Astrocyte (in vitro differentiated cells and primary cell): ENCODE results near the gene CYP2U1. TPM values are rescaled to one million over a fixed set of nuclear protein-coding genes. Genes with fewer than 3 reads are reported as not detected.
"Not testable (repeated sequence)": the region's sequence is repeated elsewhere in the genome, so short reads cannot be mapped to it uniquely, and the experiment has no call there.

Experiments
- DNase-seq: peaks from one replicate; pipeline ENCODE4 v3.0.0-alpha.2; 2010; ENCODE audit warnings: low read depth
- FAIRE-seq: peaks from 2 replicates; lab custom pipeline; 2011; peaks lifted over from hg19 to GRCh38; lab: Jason Lieb, UNC
- H2AFZ ChIP-seq: 2 replicates; pipeline ENCODE4 v1.6.0; 2012; ENCODE audit warnings: low read depth, low read length, inconsistent platforms
- H3K27ac ChIP-seq: 2 replicates; pipeline ENCODE4 v1.5.1; 2011; ENCODE audit warnings: low read depth, low read length, inconsistent platforms
- H3K27me3 ChIP-seq: 2 replicates; pipeline ENCODE4 v1.6.0; 2011; ENCODE audit warnings: low read length, inconsistent platforms; ENCODE audit not compliant: insufficient read depth
- H3K36me3 ChIP-seq: 2 replicates; pipeline ENCODE4 v1.5.1; 2011; ENCODE audit warnings: low read length, inconsistent platforms; ENCODE audit not compliant: insufficient read depth
- H3K4me1 ChIP-seq: 2 replicates; pipeline ENCODE4 v1.5.1; 2011; ENCODE audit warnings: low read length, inconsistent platforms; ENCODE audit not compliant: insufficient read depth
- H3K4me2 ChIP-seq: 2 replicates; pipeline ENCODE4 v1.6.0; 2012; ENCODE audit warnings: low read length, inconsistent platforms
- H3K4me3 ChIP-seq: 2 replicates; pipeline ENCODE4 v1.5.1; 2011; ENCODE audit warnings: low read depth, mild to moderate bottlenecking, low read length, inconsistent platforms; ENCODE audit not compliant: insufficient read depth
- H3K79me2 ChIP-seq: 2 replicates; pipeline ENCODE4 v1.6.0; 2012; ENCODE audit warnings: mild to moderate bottlenecking, low read length, inconsistent platforms; ENCODE audit not compliant: insufficient read depth
- H3K9ac ChIP-seq: 2 replicates; pipeline ENCODE4 v1.6.0; 2012; ENCODE audit warnings: mild to moderate bottlenecking, low read length, inconsistent platforms
- H3K9me3 ChIP-seq: 2 replicates; pipeline ENCODE4 v1.5.1; 2012; ENCODE audit warnings: low read depth, mild to moderate bottlenecking, low read length, inconsistent platforms; ENCODE audit not compliant: insufficient read depth
- H4K20me1 ChIP-seq: 2 replicates; pipeline ENCODE4 v1.6.0; 2012; ENCODE audit warnings: low read length, inconsistent platforms; ENCODE audit not compliant: insufficient read depth
- H3K27ac Mint-ChIP-seq: one replicate; pipeline ENCODE4 v1.8.0; 2021; ENCODE audit warnings: mild to moderate bottlenecking, mixed read lengths; ENCODE audit not compliant: unreplicated experiment
- H3K27me3 Mint-ChIP-seq: one replicate; pipeline ENCODE4 v1.8.0; 2021; ENCODE audit warnings: low read depth, mixed read lengths; ENCODE audit not compliant: unreplicated experiment
- H3K36me3 Mint-ChIP-seq: one replicate; pipeline ENCODE4 v1.8.0; 2021; ENCODE audit warnings: low read depth, mixed read lengths; ENCODE audit not compliant: unreplicated experiment
- H3K4me1 Mint-ChIP-seq: one replicate; pipeline ENCODE4 v1.8.0; 2021; ENCODE audit warnings: low read depth, mixed read lengths; ENCODE audit not compliant: unreplicated experiment
- H3K4me3 Mint-ChIP-seq: one replicate; pipeline ENCODE4 v1.8.0; 2021; ENCODE audit warnings: mild to moderate bottlenecking, moderate library complexity, mixed read lengths; ENCODE audit not compliant: unreplicated experiment
- H3K9me3 Mint-ChIP-seq: one replicate; pipeline ENCODE4 v1.8.0; 2021; ENCODE audit warnings: mild to moderate bottlenecking, mixed read lengths; ENCODE audit not compliant: unreplicated experiment
- EZH2 ChIP-seq: IDR thresholded peaks from 2 replicates; pipeline ENCODE4 v1.6.1; 2012; ENCODE audit warnings: mild to moderate bottlenecking, low read length, inconsistent platforms; ENCODE audit not compliant: insufficient read depth
- total RNA-seq: library from RNA; stranded (reverse); gene quantifications from 2 replicates; pipeline ENCODE4 v1.2.1, GENCODE V29; 2021
- TF ChIP-seq, protein P1 (sequence below): IDR thresholded peaks from 2 replicates; pipeline ENCODE4 v1.5.1; 2011; ENCODE audit warnings: low read depth, mild to moderate bottlenecking, inconsistent platforms, low read length, moderate library complexity; ENCODE audit not compliant: insufficient read depth

Gene CYP2U1
- total RNA-seq, 1 donor from 2014 or later, result 7.6 TPM

DNA sequence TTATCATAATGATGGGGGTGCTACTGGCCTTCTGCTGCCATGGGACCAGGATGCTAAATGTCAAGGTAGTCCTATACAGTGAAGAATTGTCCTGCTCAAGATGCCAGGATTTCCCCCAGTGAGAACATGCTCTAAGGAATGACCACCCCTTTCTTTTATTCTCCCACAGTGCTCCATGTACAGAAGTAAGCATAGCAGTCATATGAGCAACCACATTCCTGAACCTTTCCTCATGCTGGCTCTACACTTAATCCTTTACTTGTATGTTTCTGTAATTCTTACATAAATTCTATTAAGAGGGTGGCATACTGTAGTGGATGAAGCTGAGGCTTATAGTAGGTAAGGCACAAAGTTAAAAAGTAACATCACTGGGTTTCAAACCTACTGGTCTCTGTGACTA, 20.2 kb downstream of the CYP2U1 start:
- H3K9me3 Mint-ChIP-seq, result peaks cover 7% of the 10 kb centered on the region
- Histone ChIP-seq H3K4me2 (peak overlapping the region; percentile 25), H2AFZ (no peak overlapping the region), H3K36me3 (no peaks in the 10 kb centered on the region), H3K27me3 (no peaks in the 10 kb centered on the region), H3K4me3 (no peak overlapping the region), H3K4me1 (peaks cover 10% of the 10 kb centered on the region), H4K20me1 (no peaks in the 10 kb centered on the region), H3K79me2 (no peaks in the 10 kb centered on the region), H3K9ac (peak overlapping the region; percentile 17), H3K27ac (peak overlapping the region; percentile 66), H3K9me3 (no peaks in the 10 kb centered on the region)
- peak overlapping the region; percentile 81 for H3K27ac Mint-ChIP-seq
- FAIRE-seq (peak; percentile 52), DNase-seq (peak; percentile 87)
- TF ChIP-seq, protein P1, sequence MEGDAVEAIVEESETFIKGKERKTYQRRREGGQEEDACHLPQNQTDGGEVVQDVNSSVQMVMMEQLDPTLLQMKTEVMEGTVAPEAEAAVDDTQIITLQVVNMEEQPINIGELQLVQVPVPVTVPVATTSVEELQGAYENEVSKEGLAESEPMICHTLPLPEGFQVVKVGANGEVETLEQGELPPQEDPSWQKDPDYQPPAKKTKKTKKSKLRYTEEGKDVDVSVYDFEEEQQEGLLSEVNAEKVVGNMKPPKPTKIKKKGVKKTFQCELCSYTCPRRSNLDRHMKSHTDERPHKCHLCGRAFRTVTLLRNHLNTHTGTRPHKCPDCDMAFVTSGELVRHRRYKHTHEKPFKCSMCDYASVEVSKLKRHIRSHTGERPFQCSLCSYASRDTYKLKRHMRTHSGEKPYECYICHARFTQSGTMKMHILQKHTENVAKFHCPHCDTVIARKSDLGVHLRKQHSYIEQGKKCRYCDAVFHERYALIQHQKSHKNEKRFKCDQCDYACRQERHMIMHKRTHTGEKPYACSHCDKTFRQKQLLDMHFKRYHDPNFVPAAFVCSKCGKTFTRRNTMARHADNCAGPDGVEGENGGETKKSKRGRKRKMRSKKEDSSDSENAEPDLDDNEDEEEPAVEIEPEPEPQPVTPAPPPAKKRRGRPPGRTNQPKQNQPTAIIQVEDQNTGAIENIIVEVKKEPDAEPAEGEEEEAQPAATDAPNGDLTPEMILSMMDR, result no peak
- TF ChIP-seq EZH2, result no peak
- peaks cover 23% of the 10 kb centered on the region for H3K4me1 Mint-ChIP-seq
- H3K4me3 Mint-ChIP-seq, result no peak overlapping the region
- no peaks in the 10 kb centered on the region for H3K27me3 Mint-ChIP-seq
- H3K36me3 Mint-ChIP-seq, result peaks cover 12% of the 10 kb centered on the region

DNA sequence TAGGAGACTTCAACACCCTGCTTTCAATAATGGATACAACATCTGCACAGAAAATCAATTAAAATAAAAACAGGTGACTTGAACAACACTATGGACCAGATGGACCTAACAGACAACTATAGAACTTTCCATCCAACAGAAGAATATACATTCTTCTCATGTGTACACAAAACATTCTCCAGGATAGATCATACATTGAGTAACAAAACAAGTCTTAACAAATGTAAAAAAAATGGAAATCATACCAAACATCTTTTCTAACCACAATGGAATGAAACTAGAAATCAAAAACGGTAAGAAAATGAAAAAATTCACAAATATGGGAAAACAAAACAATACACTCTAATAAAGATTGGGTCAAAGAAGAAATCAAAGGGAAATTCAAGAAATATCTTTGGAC, 24.7 kb downstream of the CYP2U1 start:
- peaks cover 17% of the 10 kb centered on the region for H3K4me1 Mint-ChIP-seq
- H3K27me3 ChIP-seq, result no peaks in the 10 kb centered on the region
- H3K4me3 ChIP-seq, result no peak overlapping the region
- no peak overlapping the region for H3K27ac ChIP-seq
- H3K36me3 ChIP-seq, result no peaks in the 10 kb centered on the region
- H3K9ac ChIP-seq, result no peak overlapping the region
- H2AFZ ChIP-seq, result no peak overlapping the region
- no peak overlapping the region for H3K4me2 ChIP-seq
- no peaks in the 10 kb centered on the region for H4K20me1 ChIP-seq
- peaks cover 3% of the 10 kb centered on the region for H3K27me3 Mint-ChIP-seq
- H3K36me3 Mint-ChIP-seq, result peaks cover 13% of the 10 kb centered on the region
- peaks cover 10% of the 10 kb centered on the region for H3K4me1 ChIP-seq
- FAIRE-seq (no peak), DNase-seq (no peak)
- H3K4me3 Mint-ChIP-seq, result no peak overlapping the region
- H3K9me3 ChIP-seq, result no peaks in the 10 kb centered on the region
- no peak for TF ChIP-seq EZH2
- TF ChIP-seq, protein P1, result no peak
- H3K9me3 Mint-ChIP-seq, result peaks cover 16% of the 10 kb centered on the region
- H3K27ac Mint-ChIP-seq, result no peak overlapping the region
- no peaks in the 10 kb centered on the region for H3K79me2 ChIP-seq

DNA sequence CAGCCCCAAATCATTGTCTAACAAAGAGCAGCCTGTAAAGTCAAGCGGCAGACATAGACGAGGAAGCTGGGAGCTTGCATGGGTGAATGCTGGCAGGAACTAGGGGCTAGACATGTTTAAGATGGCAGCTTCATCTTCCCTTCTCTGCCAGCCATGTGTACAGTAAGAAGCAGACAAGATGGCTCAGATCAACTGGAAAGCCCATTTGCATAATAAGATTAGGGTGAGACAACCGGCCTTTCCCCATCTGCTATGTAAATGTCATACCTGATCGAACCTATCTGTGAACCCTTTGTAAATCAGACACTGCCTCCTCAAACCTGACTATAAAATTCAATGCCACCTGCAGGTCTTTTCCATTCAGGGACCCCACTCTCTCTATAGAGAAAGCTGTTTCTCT, 35.6 kb downstream of the CYP2U1 start:
- Histone ChIP-seq H3K27ac (no peak overlapping the region), H2AFZ (no peak overlapping the region), H3K4me1 (no peaks in the 10 kb centered on the region), H4K20me1 (no peaks in the 10 kb centered on the region), H3K9ac (no peak overlapping the region), H3K79me2 (no peaks in the 10 kb centered on the region), H3K4me3 (no peak overlapping the region), H3K27me3 (peaks cover 2% of the 10 kb centered on the region), H3K36me3 (no peaks in the 10 kb centered on the region), H3K4me2 (no peak overlapping the region), H3K9me3 (no peaks in the 10 kb centered on the region)
- TF ChIP-seq EZH2, result no peak
- TF ChIP-seq, protein P1, result no peak
- FAIRE-seq (no peak), DNase-seq (no peak)
- no peaks in the 10 kb centered on the region for H3K36me3 Mint-ChIP-seq
- no peak overlapping the region for H3K4me3 Mint-ChIP-seq
- H3K27ac Mint-ChIP-seq, result no peak overlapping the region
- H3K9me3 Mint-ChIP-seq, result peaks cover 6% of the 10 kb centered on the region
- no peaks in the 10 kb centered on the region for H3K27me3 Mint-ChIP-seq
- no peaks in the 10 kb centered on the region for H3K4me1 Mint-ChIP-seq

DNA sequence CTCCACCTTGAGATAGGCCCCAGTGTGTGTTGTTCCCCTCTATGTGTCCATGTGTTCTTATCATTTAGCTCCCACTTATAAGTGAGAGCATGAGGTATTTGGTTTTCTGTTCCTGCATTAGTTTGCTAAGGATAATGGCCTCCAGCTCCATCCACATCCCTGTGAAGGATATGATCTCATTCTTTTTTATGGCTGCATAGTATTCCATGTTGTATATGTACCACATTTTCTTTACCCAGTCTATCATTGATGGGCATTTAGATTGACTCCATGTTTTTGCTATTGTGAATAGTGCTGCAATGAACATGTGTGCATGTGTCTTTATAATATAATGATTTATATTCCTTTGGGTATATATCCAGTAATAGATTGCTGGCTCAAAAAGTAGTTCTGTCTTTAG, 36.2 kb downstream of the CYP2U1 start:
- H3K27me3 Mint-ChIP-seq, H3K9ac ChIP-seq, H3K79me2 ChIP-seq, H3K4me3 Mint-ChIP-seq, H3K4me2 ChIP-seq, H3K27me3 ChIP-seq, H3K9me3 ChIP-seq, H3K36me3 ChIP-seq, H3K4me1 ChIP-seq, DNase-seq, H3K4me1 Mint-ChIP-seq, H2AFZ ChIP-seq, H3K27ac Mint-ChIP-seq, H4K20me1 ChIP-seq, FAIRE-seq, H3K4me3 ChIP-seq, H3K27ac ChIP-seq, H3K36me3 Mint-ChIP-seq, H3K9me3 Mint-ChIP-seq: not testable (repeated sequence)
